T-helper 2 cell (primary cell): Measurements from ENCODE around the gene TACC3.

Experiments
- DNase-seq, 5 experiments: peaks; one replicate each; pipeline versions ENCODE4 v3.0.0 to v3.0.0-alpha.2; 2012 to 2022

The TACC3 gene

DNA sequence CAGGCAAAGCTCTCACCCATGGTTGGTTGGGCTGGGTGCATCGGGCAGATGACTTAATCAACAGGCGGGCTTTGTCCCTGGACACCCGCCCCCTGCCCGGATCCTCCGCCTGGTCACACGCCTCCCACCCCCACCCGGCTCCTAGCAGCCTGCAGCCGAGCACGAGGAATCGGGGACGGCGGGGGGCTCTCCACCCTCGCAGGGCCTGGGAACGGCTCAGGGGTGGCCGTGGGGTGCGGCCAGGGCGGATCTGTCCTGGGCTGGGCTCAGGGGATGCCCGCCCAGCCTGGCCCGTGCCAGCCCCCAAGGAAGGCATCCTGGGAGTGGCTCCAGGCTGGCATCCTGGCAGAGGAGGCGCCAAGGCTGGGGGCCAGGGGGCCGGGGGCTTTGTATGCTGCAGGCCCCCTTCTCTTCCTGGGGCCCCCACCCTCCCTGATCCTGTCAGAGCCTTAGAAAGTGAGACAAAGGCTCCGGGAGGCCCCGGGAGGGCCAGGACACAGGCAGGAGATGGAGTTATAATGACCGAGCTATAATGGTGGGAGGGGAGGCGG is 39.3 kb downstream of the TACC3 start:
- DNase-seq: no peak

DNA sequence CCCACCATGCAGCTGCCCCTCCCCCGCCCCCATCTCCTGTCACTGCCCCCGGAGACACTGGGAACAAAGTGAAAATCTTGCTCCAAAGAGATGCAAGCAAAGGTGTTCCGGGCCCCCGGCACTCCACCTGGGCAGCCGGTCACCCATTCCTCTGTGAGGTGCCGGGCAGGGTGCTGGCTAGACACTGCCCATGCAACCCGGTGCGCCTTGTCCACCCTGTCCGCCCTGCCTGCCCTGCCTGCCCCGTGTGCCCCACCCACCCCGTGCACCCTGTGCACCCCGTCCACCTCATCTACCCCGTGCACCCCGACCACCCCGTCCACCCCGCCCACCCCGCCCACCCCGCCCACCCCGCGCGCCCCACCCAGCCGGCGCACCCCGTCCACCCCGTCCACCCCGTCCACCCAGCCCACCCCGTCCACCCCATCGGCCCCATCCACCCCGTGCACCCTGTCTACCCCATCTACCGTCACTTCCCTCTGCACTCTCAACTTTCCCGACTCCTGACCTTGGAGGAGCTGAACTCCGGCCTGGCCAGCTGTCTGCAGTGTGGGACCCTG is 39.9 kb downstream of the TACC3 start:
- no peak for DNase-seq

DNA sequence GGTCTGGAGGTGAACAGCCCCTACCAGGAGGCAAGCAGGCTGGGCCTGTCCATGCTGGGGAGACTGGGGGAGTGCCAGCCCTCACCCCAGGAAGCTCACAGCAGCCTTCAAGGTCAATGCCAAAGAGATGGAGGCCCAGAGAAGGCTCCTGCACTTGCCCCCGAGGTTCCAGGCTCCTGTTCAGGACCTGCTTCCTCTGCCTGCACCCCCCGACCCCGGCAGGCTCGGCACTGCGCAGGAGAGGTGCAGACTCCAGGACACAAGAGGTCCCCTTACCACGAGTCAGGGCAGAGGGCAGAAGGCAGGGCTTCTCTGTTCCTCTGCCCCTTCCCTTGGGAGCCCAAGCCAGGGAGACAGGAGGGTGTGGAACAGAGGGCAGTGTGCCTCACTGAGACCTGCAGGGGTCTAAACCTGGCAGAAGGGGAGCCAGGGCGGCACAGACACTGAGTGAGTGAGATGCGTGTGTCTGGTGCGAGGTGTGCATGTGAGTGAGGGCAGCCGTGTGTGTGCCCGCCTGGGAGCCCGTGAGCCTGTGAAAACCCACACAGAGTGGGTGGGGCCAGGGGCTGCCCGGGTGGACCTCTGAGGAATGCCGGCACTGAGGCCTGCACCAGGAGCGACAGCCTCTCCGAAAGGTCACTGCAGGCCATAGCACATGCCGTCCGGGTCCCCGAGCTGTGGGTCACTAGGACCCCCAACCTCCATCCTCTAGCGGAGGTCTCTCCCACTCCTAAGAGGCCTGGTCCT is 41.1 kb downstream of the TACC3 start:
- no peak for DNase-seq

DNA sequence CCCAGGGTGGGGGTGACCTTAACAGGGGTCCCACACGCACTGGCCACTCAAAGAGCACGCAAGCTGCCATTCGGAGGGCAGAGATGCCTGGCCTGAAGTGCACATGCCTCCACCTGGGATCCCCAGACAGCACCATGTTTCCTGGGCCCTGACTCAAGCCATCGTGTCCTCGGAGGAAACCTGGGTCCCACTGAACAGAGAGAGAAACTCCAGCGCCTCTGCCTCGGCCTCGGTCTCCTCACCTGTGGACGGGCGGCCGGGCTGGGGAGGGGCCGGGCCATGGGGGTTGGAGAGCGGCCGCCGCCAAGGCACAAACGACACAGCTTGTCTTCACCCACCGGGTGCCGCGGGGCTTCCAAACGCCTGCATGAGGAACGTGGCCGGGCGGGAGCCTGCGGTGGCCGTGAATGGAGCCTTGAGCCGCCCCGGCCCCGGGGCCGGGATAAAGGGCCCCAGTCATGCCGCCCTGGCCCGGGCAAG is 41.8 kb downstream of the TACC3 start:
- no peak for DNase-seq

DNA sequence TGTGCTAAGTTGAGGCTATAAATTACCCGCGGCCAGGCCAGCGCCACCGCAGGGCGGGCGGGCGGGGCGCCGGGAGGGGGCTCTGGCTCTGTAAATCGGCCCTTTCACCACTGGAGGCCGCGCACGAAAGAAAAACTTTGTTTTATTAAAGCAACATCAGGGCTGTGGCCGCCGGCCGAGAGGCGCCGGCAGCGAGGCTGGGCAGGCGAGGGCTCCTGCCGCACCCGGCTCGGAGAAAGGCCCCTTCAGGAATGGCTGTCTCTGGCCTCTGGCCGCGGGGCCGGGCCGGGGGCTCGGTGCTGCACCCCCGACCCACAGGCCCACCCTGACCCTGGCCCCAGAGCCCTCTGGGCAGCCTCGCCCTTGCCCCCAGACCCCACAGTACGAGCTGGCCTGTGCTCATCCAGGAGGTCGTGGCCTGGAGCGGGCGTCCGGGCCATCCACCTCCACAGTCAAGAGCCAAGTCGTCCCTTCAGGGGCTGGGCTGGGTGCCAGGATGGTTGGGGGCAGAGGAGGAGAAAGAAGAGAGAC is 42.3 kb downstream of the TACC3 start:
- DNase-seq: no peak

DNA sequence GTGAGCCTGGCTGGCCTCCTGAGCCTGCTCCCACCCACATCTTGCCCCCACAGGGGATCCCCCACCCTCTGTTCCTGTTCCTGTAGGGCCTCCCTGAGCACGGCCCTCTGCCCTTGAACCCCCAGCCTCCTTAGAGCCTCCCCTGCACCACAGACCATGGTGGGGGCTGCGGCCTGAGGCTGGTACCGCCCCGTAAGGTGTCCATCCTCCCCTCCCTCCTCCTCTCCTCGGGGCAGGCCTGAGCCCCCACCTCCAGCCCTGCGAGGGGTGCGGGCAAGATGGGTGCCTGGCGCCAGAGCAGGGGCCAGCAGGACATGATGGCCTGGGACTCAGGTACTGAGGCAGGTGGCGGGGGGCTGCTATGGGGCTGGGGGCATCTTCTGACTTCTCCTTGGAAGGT is 43.3 kb downstream of the TACC3 start:
- no peak for DNase-seq

DNA sequence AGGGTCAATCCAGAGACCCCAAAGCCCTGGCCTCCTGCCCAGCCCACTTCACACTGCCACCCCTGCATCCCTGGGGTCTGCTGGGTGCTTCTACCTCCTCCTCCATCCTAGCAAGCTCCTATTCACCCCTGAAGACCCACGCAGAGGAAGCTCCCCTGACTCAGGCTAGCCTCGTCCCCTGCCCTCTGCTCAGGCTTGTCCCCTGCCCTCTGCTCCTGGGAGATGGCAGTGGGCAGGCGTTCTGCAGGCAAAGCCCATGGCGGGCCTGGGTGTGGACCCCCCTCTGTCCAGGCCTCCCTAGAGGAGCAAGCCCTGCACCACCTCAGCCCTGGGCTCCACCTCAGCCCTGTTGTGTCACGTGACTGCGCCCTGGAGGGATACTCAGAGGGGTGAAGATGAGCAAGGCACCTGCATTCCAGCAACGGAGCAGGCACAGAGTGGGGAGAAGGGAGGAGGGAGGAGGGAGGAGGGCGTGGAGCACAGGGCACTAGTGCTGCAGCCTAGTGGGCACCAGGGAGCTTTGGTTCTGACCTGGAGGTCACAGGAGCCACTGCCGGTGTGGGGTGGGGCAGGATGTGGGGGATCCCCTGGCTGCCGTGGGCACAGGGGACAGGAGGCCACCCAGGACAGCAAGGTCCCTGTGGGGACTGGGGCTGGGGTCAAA is 44.2 kb downstream of the TACC3 start:
- DNase-seq: no peak

DNA sequence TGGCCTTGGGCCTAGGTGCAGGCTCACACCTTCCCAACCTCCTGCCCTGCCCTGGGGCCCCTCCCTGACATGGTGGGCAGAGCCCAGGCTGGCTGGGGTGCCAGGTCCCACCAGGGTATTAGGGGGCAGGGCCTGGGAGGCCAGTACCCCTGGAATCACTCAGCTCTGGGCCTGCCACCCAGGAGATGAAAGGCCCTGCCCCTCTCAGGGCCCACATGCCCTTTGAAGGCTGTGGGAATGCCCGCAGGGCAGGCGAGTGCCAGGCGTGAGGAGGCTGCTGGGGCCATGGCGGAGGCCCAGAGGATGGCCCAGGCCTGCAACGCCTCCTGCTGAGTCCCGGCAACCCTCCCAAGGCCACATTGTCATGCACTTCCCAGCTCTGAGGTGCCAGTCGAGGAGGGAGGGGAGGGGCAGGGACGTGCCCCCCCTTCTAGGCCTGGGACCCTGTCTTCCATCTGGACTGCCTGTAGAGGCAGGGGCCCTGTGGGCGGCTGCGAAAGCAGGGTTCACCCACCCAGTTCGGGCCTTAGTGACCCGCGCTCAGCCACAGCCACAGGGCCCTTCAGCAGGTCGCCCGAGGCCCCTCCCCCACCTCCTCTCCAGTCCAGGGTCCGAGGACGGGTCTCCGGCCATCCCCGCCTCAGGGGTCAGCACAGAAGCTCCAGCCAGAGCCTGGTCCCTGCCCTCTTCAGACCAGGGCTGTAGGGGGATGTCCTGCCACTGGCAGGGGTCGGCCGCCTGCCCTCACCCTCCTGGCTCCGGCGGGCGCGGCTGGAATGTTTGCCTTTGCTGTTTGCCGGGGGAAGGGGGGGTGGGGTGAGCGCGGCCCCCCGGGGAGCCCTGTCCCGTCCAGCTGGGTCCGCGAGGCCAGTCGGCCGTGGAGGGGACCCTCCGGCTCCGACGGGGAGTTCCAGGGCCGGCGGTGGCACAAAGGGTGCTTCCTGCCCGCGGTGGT is 45.1 kb downstream of the TACC3 start:
- no peak for DNase-seq

DNA sequence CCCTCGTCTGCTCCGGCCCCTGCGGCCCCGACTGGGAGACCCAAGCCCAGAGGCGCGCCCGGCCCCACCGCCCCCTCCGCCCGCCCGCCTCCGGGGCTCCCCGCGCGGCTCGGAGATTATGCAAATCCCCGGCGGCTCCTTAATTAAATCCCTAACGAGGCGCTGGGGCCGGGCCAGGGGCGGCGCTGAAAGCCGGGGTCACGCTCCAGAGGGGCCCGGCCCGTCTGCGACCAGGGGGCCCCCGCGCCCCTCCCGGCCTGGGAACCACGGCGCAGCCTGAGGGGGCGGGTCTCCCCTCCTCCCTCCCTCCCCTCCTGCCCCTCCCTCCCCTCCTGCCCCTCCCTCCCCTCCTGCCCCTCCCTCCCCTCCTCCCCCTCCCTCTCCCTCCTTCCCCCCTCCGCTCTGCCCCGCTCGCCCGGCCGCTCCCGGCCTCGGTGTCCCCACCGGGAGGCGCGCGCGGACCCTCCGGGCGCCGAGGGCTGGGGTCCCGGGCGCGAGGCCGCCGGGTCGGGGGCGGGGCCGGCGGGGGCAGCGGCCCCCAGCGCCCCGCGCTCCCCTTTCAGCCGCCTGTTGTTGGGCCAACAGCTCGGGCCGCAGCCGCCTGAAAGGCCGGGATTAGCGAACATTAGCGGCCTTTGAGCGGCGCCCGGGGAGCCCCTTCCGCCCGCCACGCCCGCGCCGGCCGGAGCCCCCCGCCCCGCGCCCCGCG is 45.9 kb downstream of the TACC3 start:
- no peak for DNase-seq

DNA sequence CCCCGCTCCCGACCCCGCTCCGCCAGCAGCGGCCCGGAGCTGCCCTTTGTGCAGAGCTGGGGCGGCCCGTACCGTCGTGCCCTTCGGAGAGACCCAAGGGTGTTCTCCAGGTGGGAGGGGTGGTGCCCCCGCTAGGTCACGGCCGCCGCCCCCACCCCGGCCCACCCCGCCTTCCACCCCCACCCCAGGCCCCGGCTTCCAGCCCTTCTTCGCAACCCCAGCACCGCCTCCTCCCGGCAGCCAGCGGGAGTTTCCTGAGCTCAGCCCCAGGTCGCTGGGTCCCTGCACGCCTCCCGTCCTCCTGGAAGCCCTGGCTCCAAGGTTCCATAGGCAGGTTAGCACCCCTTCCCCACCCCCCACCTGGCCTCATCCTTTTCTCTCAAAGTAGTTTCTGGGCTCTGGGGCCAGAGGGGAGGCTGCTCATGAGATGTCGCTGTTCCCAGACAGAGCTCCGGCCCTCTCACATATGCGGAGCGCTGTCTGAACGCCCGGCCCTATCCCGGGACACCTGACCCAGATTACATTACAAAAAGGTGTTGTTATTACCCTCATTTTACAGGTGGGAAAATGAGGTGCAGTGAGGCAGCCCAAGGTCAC is 46.5 kb downstream of the TACC3 start:
- DNase-seq: no peak

DNA sequence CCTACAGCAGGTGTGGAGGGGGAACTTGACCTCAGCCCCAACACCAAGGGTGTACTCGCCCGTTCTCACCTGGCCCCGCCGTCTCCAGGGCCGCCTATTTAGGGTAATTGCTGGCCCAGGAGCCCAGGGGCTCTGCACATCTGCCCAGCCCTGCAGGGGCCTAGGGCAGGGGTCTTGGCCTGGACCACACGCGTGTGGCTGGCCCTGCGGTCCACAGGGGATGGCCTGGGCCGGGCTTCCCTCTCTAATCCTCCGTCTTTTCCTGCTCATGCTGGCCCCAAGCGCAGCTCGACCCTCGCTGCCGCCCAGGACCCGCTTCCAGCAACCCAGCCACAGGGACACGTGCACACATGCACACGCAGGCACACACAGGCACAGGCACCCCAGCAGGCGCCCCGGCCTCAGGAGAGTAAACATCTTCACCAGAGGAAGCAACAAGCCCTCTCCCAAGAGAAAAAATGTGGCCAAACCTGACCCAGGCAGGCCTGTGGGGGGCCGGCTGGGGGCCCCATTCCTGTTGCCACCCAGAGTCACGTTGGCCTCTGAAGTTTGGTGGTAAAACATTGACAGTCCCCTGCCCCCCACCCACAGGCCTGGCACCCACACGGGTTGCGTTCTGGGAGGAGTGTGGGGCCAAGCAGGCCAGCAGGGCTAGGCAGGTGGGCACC is 47.2 kb downstream of the TACC3 start:
- DNase-seq: no peak

DNA sequence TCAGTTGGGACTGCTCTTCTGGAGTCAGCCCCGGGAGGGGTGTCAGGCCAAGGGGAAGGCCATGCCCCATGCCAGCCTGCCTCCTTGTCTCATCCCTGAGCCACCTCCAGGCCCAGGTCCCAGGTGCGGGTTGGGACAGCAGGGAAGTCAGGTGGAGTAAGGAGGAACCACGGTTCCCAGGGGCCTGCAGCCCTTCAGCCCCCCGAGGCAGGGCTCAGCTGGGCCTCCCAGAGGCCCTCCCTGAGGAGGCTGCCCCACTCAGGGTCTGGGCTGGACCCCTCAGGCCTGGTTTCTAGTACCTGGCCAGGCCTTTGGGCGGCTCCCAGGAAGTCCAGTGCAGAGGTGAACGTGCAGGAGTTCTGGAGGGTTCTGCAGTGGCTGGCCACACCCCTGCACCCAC is 48.4 kb downstream of the TACC3 start:
- DNase-seq: no peak

DNA sequence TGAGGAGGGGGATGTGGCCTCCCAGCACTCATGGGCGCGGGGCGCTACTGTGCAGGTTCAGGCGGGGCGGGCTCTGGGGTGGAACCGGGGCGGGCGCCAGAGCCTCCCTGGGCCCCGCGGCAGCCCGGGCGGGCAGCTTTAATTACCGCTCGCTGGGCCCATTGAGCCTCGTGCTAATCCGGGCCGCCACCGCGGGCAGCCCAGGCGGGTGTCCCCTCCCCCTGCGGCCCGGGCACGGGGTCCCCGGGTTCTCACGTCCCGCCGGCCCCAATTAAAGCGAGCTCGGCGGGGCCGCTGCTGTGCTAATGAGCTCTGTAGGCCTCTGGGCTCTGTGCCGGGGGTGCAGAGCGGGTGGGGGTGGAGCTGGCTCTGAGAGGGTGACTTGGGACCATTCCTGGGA is 48.9 kb downstream of the TACC3 start:
- DNase-seq: no peak

DNA sequence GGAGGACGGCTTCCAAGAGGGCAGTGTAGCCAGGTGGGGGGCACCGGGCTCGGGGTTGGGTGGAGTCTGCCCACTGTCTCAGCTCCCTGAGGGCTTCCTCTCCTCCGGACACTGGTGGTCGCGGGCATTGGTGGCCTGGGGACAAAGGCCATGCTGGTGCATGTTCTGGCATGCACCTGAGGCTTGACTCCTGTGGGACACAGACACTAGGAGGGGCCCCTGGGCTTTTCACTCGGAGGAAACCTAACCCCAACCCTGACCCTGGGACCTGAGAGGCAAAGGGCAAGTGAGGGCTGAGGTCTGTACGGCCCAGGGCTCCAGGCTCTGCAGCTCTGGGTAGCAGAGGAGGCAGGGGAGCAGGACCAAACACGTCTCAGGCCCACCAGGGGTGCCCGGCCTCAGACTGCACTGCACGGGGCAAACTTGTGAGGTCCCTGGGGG is 49.5 kb downstream of the TACC3 start:
- no peak for DNase-seq

DNA sequence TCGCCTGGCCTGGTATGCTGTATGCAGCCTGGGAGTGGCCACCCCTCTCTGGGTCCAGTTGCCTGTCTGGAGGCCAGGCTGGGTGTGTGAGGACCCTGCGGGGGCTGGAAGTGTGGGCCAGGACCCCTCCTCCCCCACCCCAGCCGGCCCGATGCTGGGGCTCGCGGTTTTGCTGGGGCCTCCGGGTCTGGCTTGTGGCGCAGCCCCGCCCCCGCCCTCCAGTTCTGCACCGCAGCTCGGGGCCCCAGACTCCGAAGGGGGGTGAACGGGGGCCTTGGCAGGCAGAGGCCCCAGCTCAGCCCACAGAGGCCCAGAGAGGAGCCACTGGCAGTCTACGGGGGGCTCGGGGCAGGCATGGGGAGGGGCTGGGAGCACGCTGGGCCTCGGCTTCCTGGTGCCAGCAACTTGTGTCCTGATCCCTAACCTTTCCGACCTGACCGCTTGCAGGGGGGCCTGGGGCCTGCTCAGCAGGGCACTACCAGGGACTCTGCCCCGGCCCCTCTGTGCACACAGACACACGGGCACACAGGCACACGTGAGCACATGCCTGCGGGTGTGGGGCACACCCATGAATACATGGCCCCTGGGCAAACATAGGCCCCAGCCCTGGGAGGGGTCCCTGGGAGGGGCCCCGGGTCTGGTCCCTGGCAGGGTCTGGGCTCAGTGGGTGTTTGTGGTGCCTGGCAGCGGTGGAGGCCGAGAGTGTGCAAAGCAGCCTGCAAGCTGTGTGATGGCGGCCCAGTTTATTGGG is 50.4 kb downstream of the TACC3 start:
- DNase-seq: peak in 1 of 5 experiments; percentile 23

DNA sequence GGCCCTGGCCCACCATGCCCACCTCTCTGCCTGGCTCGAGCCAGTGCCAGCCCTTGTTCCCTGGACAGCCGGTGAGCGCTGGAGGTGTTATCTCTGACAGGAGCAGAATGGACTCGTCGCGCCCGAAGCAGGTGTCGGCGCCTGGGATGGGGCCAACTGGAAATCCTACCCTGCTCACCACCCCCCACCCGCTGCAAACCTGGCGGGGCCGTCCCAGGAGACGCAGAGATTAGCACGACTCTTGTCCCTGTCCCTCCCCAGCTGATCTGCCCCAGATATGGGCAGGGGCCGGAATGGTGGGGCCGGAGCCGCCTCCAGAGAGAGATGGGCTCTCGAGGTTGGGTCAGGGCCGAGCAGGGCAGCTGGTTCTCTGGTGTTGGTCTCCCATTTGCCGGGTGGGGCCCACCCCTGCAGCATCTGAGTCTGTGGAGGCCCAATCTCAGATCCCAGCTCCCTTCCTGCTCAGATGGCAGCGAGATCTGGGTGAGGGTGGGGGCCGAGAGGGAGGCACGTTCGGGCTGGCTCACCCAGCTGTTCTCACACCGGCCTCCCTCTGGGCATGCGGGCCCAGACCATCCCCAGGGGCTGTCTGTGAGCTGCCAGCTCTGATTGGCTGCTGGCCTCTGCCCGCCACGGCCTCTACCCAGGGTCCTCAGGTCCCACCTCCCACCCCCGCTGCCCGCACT is 51.7 kb downstream of the TACC3 start:
- DNase-seq: no peak

DNA sequence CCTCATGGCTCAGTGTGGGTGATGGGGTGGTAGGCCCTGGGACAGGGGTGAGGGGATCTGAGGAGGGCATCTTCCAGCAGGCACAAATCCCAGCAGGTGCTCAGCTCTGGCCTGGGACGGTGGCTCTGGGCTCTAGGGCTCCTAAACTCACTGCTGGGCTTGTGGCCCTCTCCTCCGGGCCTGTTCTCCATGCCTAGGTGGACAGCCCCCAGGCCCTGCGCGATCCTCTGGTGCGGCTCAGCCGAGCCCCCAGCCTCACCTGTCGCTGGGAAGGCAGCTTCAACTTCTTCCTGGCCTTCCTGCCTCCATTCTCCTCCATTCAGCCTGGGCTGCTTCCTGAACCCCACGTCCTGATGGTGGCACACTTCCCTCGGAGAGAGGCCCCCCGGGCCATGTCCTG is 52.4 kb downstream of the TACC3 start:
- DNase-seq: no peak

DNA sequence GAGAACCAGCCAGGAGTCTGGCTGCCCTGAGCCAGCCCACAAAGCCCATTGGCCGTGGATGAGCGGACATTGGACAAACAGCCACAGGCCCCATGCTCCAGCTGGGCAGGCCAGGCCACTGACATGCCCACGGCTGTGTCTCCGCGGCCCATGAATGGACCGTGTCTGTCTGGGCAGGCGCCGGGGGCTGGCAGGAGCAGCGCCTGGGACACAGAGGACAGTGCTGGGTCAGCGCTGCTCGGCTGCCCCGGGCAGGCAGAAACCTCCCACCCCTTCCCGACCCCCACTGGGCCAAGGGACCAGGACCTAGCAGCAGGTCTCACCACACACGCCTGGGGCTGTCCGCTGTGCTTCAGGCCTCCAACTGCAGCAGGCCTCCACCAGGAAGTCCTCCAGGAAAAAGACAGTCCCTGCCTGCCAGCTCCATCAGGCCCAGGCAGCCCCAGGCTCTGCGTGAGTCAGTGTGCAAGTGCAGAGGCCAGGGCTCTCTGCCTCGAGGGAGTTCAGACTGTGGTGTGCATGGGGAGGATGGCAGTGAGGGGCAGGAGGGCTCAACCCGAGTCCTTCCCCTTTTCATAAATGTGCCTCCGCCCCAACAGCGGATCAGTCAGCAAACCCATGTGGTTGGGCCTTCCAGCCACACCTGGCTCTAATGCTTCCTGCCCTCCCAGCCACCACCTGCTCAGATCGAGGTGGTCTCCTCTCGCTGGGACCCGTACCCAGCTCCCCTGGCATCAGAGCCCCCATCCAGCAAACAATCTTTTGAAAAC is 54.6 kb downstream of the TACC3 start:
- DNase-seq: no peak
